H1 (cell line): ENCODE data around the gene GNB1L. TPM values are rescaled to one million over a fixed set of nuclear protein-coding genes. Genes with fewer than 3 reads are reported as not detected.

Source experiments
- CHD1 ChIP-seq: IDR thresholded peaks from 2 replicates; pipeline ENCODE4 v1.6.1; 2012; ENCODE audit warnings: low read depth, low read length, improper control_type of control experiment
- CTBP2 ChIP-seq: IDR thresholded peaks from 2 replicates; pipeline ENCODE4 v1.7.0; 2011; ENCODE audit warnings: borderline replicate concordance, mild to moderate bottlenecking, moderate library complexity, mixed read lengths, low read length; ENCODE audit not compliant: insufficient read depth, insufficient read length
- E2F6 ChIP-seq: IDR thresholded peaks from 2 replicates; pipeline ENCODE4 v1.6.1; 2012; ENCODE audit warnings: inconsistent platforms
- EZH2 ChIP-seq: fragments of 200-600 bp; sonication (generic); IDR thresholded peaks from 2 replicates; pipeline ENCODE4 v1.7.1; 2012; ENCODE audit warnings: low read depth, mild to moderate bottlenecking, moderate library complexity, low read length, inconsistent platforms; ENCODE audit not compliant: severe bottlenecking
- KDM4A ChIP-seq: IDR thresholded peaks from one replicate; pipeline ENCODE4 v1.7.1; 2012; ENCODE audit warnings: low read depth, mild to moderate bottlenecking, moderate library complexity, low read length, inconsistent platforms; ENCODE audit not compliant: severe bottlenecking
- RAD21 ChIP-seq, 2 experiments: IDR thresholded peaks in 1 of 2; conservative IDR thresholded peaks in 1 of 2; 2 replicates each; pipeline ENCODE4 v1.6.1; 2011; ENCODE audit warnings: low read depth in 2 of 2, low read length in 2 of 2, improper control_type of control experiment in 1 of 2, inconsistent platforms in 1 of 2, mild to moderate bottlenecking in 1 of 2, moderate library complexity in 1 of 2
- polyA plus RNA-seq, 7 experiments: library from polyadenylated mRNA; depleted of rRNA in 3 of 7; stranded (reverse) in 5 of 7; unstranded in 2 of 7; fragments of >200 nt in 5 of 7; fragments of 200-250 nt in 2 of 7; gene quantifications; 1 replicate in 5 of 7; 2 replicates in 1 of 7; 4 replicates in 1 of 7; pipeline versions ENCODE4 v1.2.1 to v1.2.3, GENCODE V29; 2011 to 2013; ENCODE audit warnings: missing spikeins in 2 of 7, mixed read lengths in 2 of 7
- total RNA-seq: library from RNA; stranded (reverse); fragmentation: NEBNext Ultra II Directional; extraction: Animal tissue kit (Norgen Biotek cat#: 25700); gene quantifications from 2 replicates; pipeline ENCODE4 v1.2.1, GENCODE V29; 2021

The GNB1L gene
- total and polyA plus RNA-seq, 2 of the 8 experiments (the other 6 are each of a cell fraction or from before 2014, with no cell fraction given), result 14.0 to 15.6 TPM

- peak; percentile 42 for TF ChIP-seq EZH2
- TF ChIP-seq CHD1, result no peak
- peak; percentile 18 to 24; a peak in 2 of 4 replicates for TF ChIP-seq RAD21 (IDR thresholded peaks at IDR 0.05 in 1 of 2, conservative IDR thresholded peaks at IDR 0.05 in 1 of 2; ENCODE audit: low read depth in 2 of 2, low read length in 2 of 2)
- peak; percentile 61 for TF ChIP-seq KDM4A
- TF ChIP-seq CTBP2, result peak; percentile 34
- 0 out of 2 replicates have a peak, but pooled peaks have one; percentile 1 for TF ChIP-seq E2F6
Measured at GRCh38 chr22:19756288-19757128, 98.2 kb downstream of the GNB1L start (continued).
